ENCODE results near the gene KHDC4. TPM values are rescaled to one million over a fixed set of nuclear protein-coding genes. Genes with fewer than 3 reads are reported as not detected.

Gene KHDC4
- total RNA-seq, 4 donors from 2014 or later, result 46.8 to 82.8 (median 67.7) TPM

- TF ChIP-seq CTCF (IDR thresholded peaks at IDR 0.05) (no peak), EP300 (IDR thresholded peaks at IDR 0.05) (no peak), POLR2A (IDR thresholded peaks at IDR 0.05) (no peak)
- Histone ChIP-seq H3K9me3 (no peaks in the 10 kb centered on the region), H3K36me3 (no peaks in the 10 kb centered on the region), H3K4me1 (peaks cover 0 to 89% (median 71%) of the 10 kb centered on the region in 4 donors), H3K4me3 (peak overlapping the region; percentile 70 to 88 (median 80)), H3K27me3 (no peaks in the 10 kb centered on the region), H3K27ac (peak overlapping the region; percentile 90 to 97 (median 94))
- WGBS, 2 donors, result 17 to 23% methylated on average over 5 of the region's 5 CpGs
- DNase-seq (ENCODE audit: low spot score in 2 of 2), result no peak
These were observed 42.9 kb upstream of the KHDC4 start for GRCh38 chr1:155976913-155977689.

- no peak for TF ChIP-seq CTCF (IDR thresholded peaks at IDR 0.05)
- TF ChIP-seq POLR2A (IDR thresholded peaks at IDR 0.05), result no peak
- TF ChIP-seq EP300 (IDR thresholded peaks at IDR 0.05), result no peak
- Histone ChIP-seq H3K9me3 (no peaks in the 10 kb centered on the region), H3K27me3 (no peaks in the 10 kb centered on the region), H3K36me3 (no peaks in the 10 kb centered on the region), H3K4me1 (peaks cover 0 to 89% (median 70%) of the 10 kb centered on the region in 4 donors), H3K27ac (peak overlapping the region; percentile 90 to 97 (median 94)), H3K4me3 (peak overlapping the region; percentile 70 to 88 (median 80))
- 6 to 7% methylated on average over 14 of the region's 14 CpGs for WGBS, 2 donors
- peak; percentile 47 to 74 for DNase-seq (ENCODE audit: low spot score in 2 of 2)
These were observed 42.1 kb upstream of the KHDC4 start for GRCh38 chr1:155976062-155976912.

GRCh38 chr1:155975375-155976061, 41.3 kb upstream of the KHDC4 start:
- WGBS, 2 donors, result 14 to 16% methylated on average over 4 of the region's 4 CpGs
- Histone ChIP-seq H3K4me1 (peaks cover 0 to 89% (median 71%) of the 10 kb centered on the region in 4 donors), H3K9me3 (no peaks in the 10 kb centered on the region)

More at GRCh38 chr1:155975375-155976061, 41.3 kb upstream of the KHDC4 start:
- Histone ChIP-seq H3K36me3 (no peaks in the 10 kb centered on the region), H3K4me3 (peak overlapping the region in 3 of 4 donors; percentile 70 to 80 (median 80)), H3K27me3 (no peaks in the 10 kb centered on the region), H3K27ac (peak overlapping the region; percentile 90 to 97 (median 94))
- no peak for DNase-seq (ENCODE audit: low spot score in 2 of 2)
- TF ChIP-seq POLR2A (IDR thresholded peaks at IDR 0.05) (no peak), CTCF (IDR thresholded peaks at IDR 0.05) (no peak), EP300 (IDR thresholded peaks at IDR 0.05) (no peak)

Measured in tibial nerve (tissue), 4 donors.